Activated CD4-positive, CD25-positive, alpha-beta regulatory T cell treated with anti-CD3 and anti-CD28 coated beads, Interleukin-2, amount 50 U/mL, for 72 hours (primary cell): ENCODE measurements around the gene OXSR1.
A peak's percentile ranks its signal among the peaks of the same experiment; 100 is the strongest.

Source experiments
- DNase-seq: peaks from one replicate; pipeline ENCODE4 v3.0.0; 2021

The OXSR1 gene

GRCh38 chr3:38164952-38165721 is at the start of gene OXSR1:
Gene OXSR1 (plus strand): TSS chr3:38165537. CDS start chr3:38165877, 340 bp downstream.
- peak; percentile 96 for DNase-seq

GRCh38 chr3:38115645-38116427 is 49.5 kb upstream of the OXSR1 start:
- DNase-seq, result peak; percentile 26

GRCh38 chr3:38116471-38117162 is 48.7 kb upstream of the OXSR1 start:
- DNase-seq, result peak; percentile 25

- DNase-seq, result no peak
Measured at GRCh38 chr3:38117163-38117716, 48.1 kb upstream of the OXSR1 start.

GRCh38 chr3:38117748-38118420 is 47.5 kb upstream of the OXSR1 start:
- peak; percentile 70 for DNase-seq

GRCh38 chr3:38118421-38119247 is 46.7 kb upstream of the OXSR1 start:
- DNase-seq, result peak; percentile 17

GRCh38 chr3:38119248-38119544 is 46.1 kb upstream of the OXSR1 start:
- DNase-seq, result peak; percentile 7

- peak; percentile 29 for DNase-seq
Measured at GRCh38 chr3:38119821-38120692, 45.3 kb upstream of the OXSR1 start.

GRCh38 chr3:38120693-38121450 is 44.5 kb upstream of the OXSR1 start:
- peak; percentile 21 for DNase-seq

- DNase-seq, result peak; percentile 25
Measured at GRCh38 chr3:38121451-38121831, 43.9 kb upstream of the OXSR1 start.

GRCh38 chr3:38121832-38122461 is 43.4 kb upstream of the OXSR1 start:
- DNase-seq, result peak; percentile 25

- peak; percentile 14 for DNase-seq
Measured at GRCh38 chr3:38122712-38123290, 42.5 kb upstream of the OXSR1 start.

GRCh38 chr3:38124324-38125122 is 40.8 kb upstream of the OXSR1 start:
- DNase-seq, result no peak

- DNase-seq, result no peak
Measured at GRCh38 chr3:38125305-38126120, 39.8 kb upstream of the OXSR1 start.

GRCh38 chr3:38126121-38126892 is 39.0 kb upstream of the OXSR1 start:
- peak; percentile 13 for DNase-seq

- DNase-seq, result peak; percentile 3
Measured at GRCh38 chr3:38127611-38128302, 37.6 kb upstream of the OXSR1 start.
